IMR-90 (cell line): Measurements from ENCODE around the gene METTL25. TPM values are rescaled to one million over a fixed set of nuclear protein-coding genes. Genes with fewer than 3 reads are reported as not detected.

Source experiments
- ATAC-seq: fragments of 200-7000 bp; cut with Tn5 transposase; 2 replicates; pipeline ENCODE4 v1.9.1; 2020; ENCODE audit warnings: low read depth, mild to moderate bottlenecking, moderate library complexity
- BruUV-seq: library from RNA; stranded (reverse); fragments of 400-500 nt; replicated peaks from 2 replicates; lab custom pipeline; 2021; lab: Mats Ljungman, UMichigan
- CTCF ChIA-PET: fragments of 300-600 bp; formaldehyde crosslinking; extraction: SDS; loops from one replicate; lab custom pipeline; 2021; ENCODE audit warnings: antibody characterized with exemption; lab: Yijun Ruan, JAX
- POLR2A ChIA-PET: fragments of 300-600 bp; sonication (Branson Sonifier 250); formaldehyde crosslinking; loops from one replicate; lab custom pipeline; 2022; ENCODE audit warnings: antibody characterized with exemption; ENCODE audit not compliant: unreplicated experiment; lab: Charles Lee
- DNase-seq: peaks from one replicate; pipeline ENCODE4 v3.0.0; 2013
- H2AFZ ChIP-seq: replicated peaks from 2 replicates; pipeline ENCODE3; 2013; ENCODE audit warnings: low read length, mild to moderate bottlenecking; ENCODE audit not compliant: poor library complexity
- H2AK5ac ChIP-seq: 2 replicates; pipeline ENCODE4 v1.6.1; 2013; ENCODE audit warnings: low read depth, low read length, inconsistent platforms
- H2AK9ac ChIP-seq: replicated peaks from 2 replicates; pipeline ENCODE3; 2013; ENCODE audit warnings: mild to moderate bottlenecking, low read depth, low read length, moderate library complexity; ENCODE audit not compliant: poor library complexity
- H2BK120ac ChIP-seq: 2 replicates; pipeline ENCODE4 v1.6.1; 2013; ENCODE audit warnings: low read depth, low read length, inconsistent platforms
- H2BK15ac ChIP-seq: 3 replicates; pipeline ENCODE4 v1.6.1; 2013; ENCODE audit warnings: low read depth, low read length, inconsistent platforms
- H2BK20ac ChIP-seq: 2 replicates; pipeline ENCODE4 v1.6.1; 2013; ENCODE audit warnings: low read depth, mild to moderate bottlenecking, inconsistent platforms, low read length, moderate library complexity
- H2BK5ac ChIP-seq: 2 replicates; pipeline ENCODE4 v1.6.1; 2013; ENCODE audit warnings: mild to moderate bottlenecking, low read depth, low read length, inconsistent platforms; ENCODE audit not compliant: poor library complexity, severe bottlenecking
- H3K14ac ChIP-seq: replicated peaks from 2 replicates; pipeline ENCODE4 v1.6.1; 2013; ENCODE audit warnings: low read depth, low read length, inconsistent platforms
- H3K18ac ChIP-seq: 2 replicates; pipeline ENCODE4 v1.6.1; 2013; ENCODE audit warnings: low read depth, low read length, control low read depth
- H3K23ac ChIP-seq: 2 replicates; pipeline ENCODE4 v1.6.1; 2013; ENCODE audit warnings: low read depth, low read length, inconsistent platforms
- H3K27ac ChIP-seq: 2 replicates; pipeline ENCODE4 v1.5.1; 2013; ENCODE audit warnings: mild to moderate bottlenecking, control low read depth, low read length; ENCODE audit not compliant: insufficient read depth
- H3K27me3 ChIP-seq: 2 replicates; pipeline ENCODE4 v1.6.1; 2013; ENCODE audit warnings: low read length; ENCODE audit not compliant: control insufficient read depth, insufficient read depth
- H3K36me3 ChIP-seq: 2 replicates; pipeline ENCODE4 v1.6.1; 2013; ENCODE audit warnings: low read length, mixed read lengths; ENCODE audit not compliant: control insufficient read depth, insufficient read depth
- H3K4ac ChIP-seq: 2 replicates; pipeline ENCODE4 v1.6.1; 2013; ENCODE audit warnings: low read depth, low read length, inconsistent platforms
- H3K4me1 ChIP-seq: 2 replicates; pipeline ENCODE4 v1.6.1; 2013; ENCODE audit warnings: low read length, mixed read lengths; ENCODE audit not compliant: control insufficient read depth, insufficient read depth
- H3K4me2 ChIP-seq: 2 replicates; pipeline ENCODE4 v1.6.1; 2013; ENCODE audit warnings: low read depth, mild to moderate bottlenecking, control low read depth, low read length, moderate library complexity
- H3K4me3 ChIP-seq: 2 replicates; pipeline ENCODE4 v1.5.1; 2013; ENCODE audit warnings: low read depth, mild to moderate bottlenecking, control low read depth, low read length, moderate library complexity; ENCODE audit not compliant: insufficient read depth
- H3K56ac ChIP-seq: 2 replicates; pipeline ENCODE4 v1.6.1; 2013; ENCODE audit warnings: low read length, inconsistent platforms; ENCODE audit not compliant: insufficient read depth; ENCODE audit errors: extremely low read depth
- H3K79me1 ChIP-seq, 2 experiments: 2 replicates each; pipeline ENCODE4 v1.6.1; 2013; ENCODE audit warnings: low read length in 2 of 2, inconsistent platforms in 1 of 2, low read depth in 1 of 2
- H3K9ac ChIP-seq: 2 replicates; pipeline ENCODE4 v1.6.1; 2013; ENCODE audit warnings: low read depth, low read length, control low read depth
- H3K9me1 ChIP-seq: 2 replicates; pipeline ENCODE4 v1.6.1; 2013; ENCODE audit warnings: low read length, inconsistent platforms; ENCODE audit not compliant: insufficient read depth
- H3K9me3 ChIP-seq: 2 replicates; pipeline ENCODE4 v1.6.1; 2013; ENCODE audit warnings: low read length; ENCODE audit not compliant: control insufficient read depth, insufficient read depth
- H4K20me1 ChIP-seq: 2 replicates; pipeline ENCODE4 v1.6.1; 2013; ENCODE audit warnings: low read length, inconsistent platforms; ENCODE audit not compliant: insufficient read depth
- H4K5ac ChIP-seq: 2 replicates; pipeline ENCODE4 v1.6.1; 2013; ENCODE audit warnings: mild to moderate bottlenecking, low read depth, low read length, control low read depth
- H4K8ac ChIP-seq, 2 experiments: 2 replicates each; pipeline ENCODE4 v1.6.1; 2013; ENCODE audit warnings: low read depth in 2 of 2, low read length in 2 of 2, control low read depth in 1 of 2, inconsistent platforms in 1 of 2
- H4K91ac ChIP-seq: 2 replicates; pipeline ENCODE4 v1.6.1; 2013; ENCODE audit warnings: low read depth, low read length, inconsistent platforms; ENCODE audit not compliant: insufficient read depth
- BHLHE40 ChIP-seq: fragments of 150-350 bp; IDR thresholded peaks from 2 replicates; pipeline ENCODE4 v1.6.1; 2016; ENCODE audit warnings: mild to moderate bottlenecking, low read depth, low read length
- CEBPB ChIP-seq: IDR thresholded peaks from 2 replicates; pipeline ENCODE4 v1.6.1; 2012; ENCODE audit warnings: low read depth, low read length, improper control_type of control experiment
- CHD1 ChIP-seq: IDR thresholded peaks from 2 replicates; pipeline ENCODE4 v1.6.1; 2012; ENCODE audit warnings: low read depth, low read length, improper control_type of control experiment
- CTCF ChIP-seq: conservative IDR thresholded peaks from 2 replicates; pipeline ENCODE4 v1.5.1; 2012; ENCODE audit warnings: mild to moderate bottlenecking, low read depth, low read length, improper control_type of control experiment
- ELK1 ChIP-seq: fragments of 150-350 bp; IDR thresholded peaks from 2 replicates; pipeline ENCODE4 v1.6.1; 2016; ENCODE audit warnings: low read depth, mild to moderate bottlenecking, low read length, moderate library complexity, borderline replicate concordance
- MAFK ChIP-seq: IDR thresholded peaks from 2 replicates; pipeline ENCODE4 v1.6.1; 2012; ENCODE audit warnings: low read depth, low read length, improper control_type of control experiment
- MAZ ChIP-seq: IDR thresholded peaks from 2 replicates; pipeline ENCODE4 v1.6.1; 2012; ENCODE audit warnings: low read depth, mild to moderate bottlenecking, low read length, improper control_type of control experiment, moderate library complexity, borderline replicate concordance
- MXI1 ChIP-seq: IDR thresholded peaks from 2 replicates; pipeline ENCODE4 v1.6.1; 2012; ENCODE audit warnings: low read depth, mild to moderate bottlenecking, low read length, moderate library complexity, borderline replicate concordance
- POLR2A ChIP-seq: IDR thresholded peaks from 2 replicates; pipeline ENCODE4 v1.6.1; 2012; ENCODE audit warnings: mild to moderate bottlenecking, low read depth, low read length
- RAD21 ChIP-seq: IDR thresholded peaks from 2 replicates; pipeline ENCODE4 v1.6.1; 2012; ENCODE audit warnings: low read length, improper control_type of control experiment
- RCOR1 ChIP-seq: IDR thresholded peaks from 2 replicates; pipeline ENCODE4 v1.6.1; 2012; ENCODE audit warnings: mild to moderate bottlenecking, low read length, improper control_type of control experiment; ENCODE audit not compliant: insufficient replicate concordance
- RFX5 ChIP-seq: IDR thresholded peaks from 2 replicates; pipeline ENCODE4 v1.8.0; 2012; ENCODE audit warnings: low read depth, mild to moderate bottlenecking, low read length, moderate library complexity
- SMC3 ChIP-seq: fragments of 150-350 bp; IDR thresholded peaks from 2 replicates; pipeline ENCODE4 v1.6.1; 2016; ENCODE audit warnings: low read depth, mild to moderate bottlenecking, antibody characterized with exemption, low read length, moderate library complexity
- USF2 ChIP-seq: fragments of 150-350 bp; IDR thresholded peaks from 2 replicates; pipeline ENCODE4 v1.6.1; 2017; ENCODE audit warnings: mild to moderate bottlenecking, antibody characterized with exemption, low read length, low read depth
- WGBS, 2 experiments: methylation state at CpG; one replicate each; pipeline versions ENCODE4 v1.1.5 to v1.1.7; 2013; ENCODE audit warnings: missing lambda C conversion rate in 2 of 2; ENCODE audit not compliant: insufficient read length in 1 of 2; ENCODE audit errors: extremely low coverage in 2 of 2; 5-methylcytosine and 5-hydroxymethylcytosine counted together
- dilution Hi-C: fragments of 300-500 bp; cut with HindIII; formaldehyde crosslinking; loops from one replicate; pipeline ENCODE4 v1.14.3; 2018; ENCODE audit warnings: low sequenced_read_pairs; ENCODE audit not compliant: unreplicated experiment
- in situ Hi-C: fragments of 300-500 bp; cut with MboI; formaldehyde crosslinking; loops from 3 replicates; pipeline ENCODE4 v1.14.3; 2019; ENCODE audit warnings: low sequenced_read_pairs, inconsistent platforms, mixed read lengths
- intact Hi-C: fragments of 100-400 bp; cut with micrococcal nuclease; formaldehyde crosslinking; loops from 2 replicates; pipeline ENCODE4 v1.10.0; 2022
- polyA plus RNA-seq, 3 experiments: library from polyadenylated mRNA; depleted of rRNA; stranded (reverse); fragments of >200 nt; gene quantifications; 2 replicates each; pipeline ENCODE4 v1.2.3, GENCODE V29; 2012; ENCODE audit warnings: low replicate concordance in 1 of 3
- total RNA-seq: library from RNA; depleted of rRNA; stranded (reverse); fragments of >200 nt; gene quantifications from 2 replicates; pipeline ENCODE4 v1.2.3, GENCODE V29; 2012

The METTL25 gene
- total and polyA plus RNA-seq, 2 of the 4 experiments (the other 2 are of a cell fraction), result 2.6 to 3.0 TPM

- intact Hi-C loops (no loop called here), dilution Hi-C loops (no loop called here), in situ Hi-C loops (no loop called here)
- 100% methylated on average over 1 of the region's 4 CpGs; no CpG with 5 or more reads in 1 of the 2 experiments for WGBS, 2 experiments
- POLR2A ChIA-PET, result no interaction called here
- H3K18ac ChIP-seq, result no peak overlapping the region
- H3K23ac ChIP-seq, result no peak overlapping the region
- H3K27ac ChIP-seq, result no peak overlapping the region
- no peaks in the 10 kb centered on the region for H4K20me1 ChIP-seq
- H3K27me3 ChIP-seq, result no peaks in the 10 kb centered on the region
- H3K4ac ChIP-seq, result no peak overlapping the region
- no peak for ATAC-seq
- H3K79me1 ChIP-seq, result no peaks in the 10 kb centered on the region
- TF ChIP-seq BHLHE40 (no peak), MAFK (no peak), USF2 (no peak), RAD21 (no peak), MXI1 (no peak), SMC3 (no peak), MAZ (no peak), CTCF (no peak), RFX5 (no peak), RCOR1 (no peak), ELK1 (no peak), CEBPB (no peak), CHD1 (no peak), POLR2A (no peak)
- H4K91ac ChIP-seq, result no peak overlapping the region
- H2BK120ac ChIP-seq, result no peak overlapping the region
- H2BK15ac ChIP-seq, result no peak overlapping the region
- no peaks in the 10 kb centered on the region for H3K36me3 ChIP-seq
- CTCF ChIA-PET, result no interaction called here
- DNase-seq, result no peak
- H3K4me1 ChIP-seq, result no peaks in the 10 kb centered on the region
- BruUV-seq, result no TSS peak
- no peak overlapping the region for H3K14ac ChIP-seq
- H3K9ac ChIP-seq, result no peak overlapping the region
- H2AK5ac ChIP-seq, result no peak overlapping the region
- no peak overlapping the region for H2AFZ ChIP-seq
- no peaks in the 10 kb centered on the region for H3K9me3 ChIP-seq
- no peak overlapping the region for H3K4me2 ChIP-seq
- no peaks in the 10 kb centered on the region for H3K9me1 ChIP-seq
- H2BK5ac ChIP-seq, result no peak overlapping the region
- no peak overlapping the region for H4K5ac ChIP-seq
- H3K56ac ChIP-seq, result no peak overlapping the region
- no peak overlapping the region for H3K4me3 ChIP-seq
- H2BK20ac ChIP-seq, result no peak overlapping the region
- no peak overlapping the region for H4K8ac ChIP-seq
- no peak overlapping the region for H2AK9ac ChIP-seq
Observed at GRCh38 chr12:82522285-82522684, 164.0 kb downstream of the METTL25 start.
